IPS DF 19.7 (cell line): Measurements from ENCODE around the gene DSP.

Experiments
- DNase-seq: peaks from one replicate; pipeline ENCODE4 v3.0.0-alpha.2; 2013; ENCODE audit warnings: low read depth, low spot score

DSP gene, protein sequence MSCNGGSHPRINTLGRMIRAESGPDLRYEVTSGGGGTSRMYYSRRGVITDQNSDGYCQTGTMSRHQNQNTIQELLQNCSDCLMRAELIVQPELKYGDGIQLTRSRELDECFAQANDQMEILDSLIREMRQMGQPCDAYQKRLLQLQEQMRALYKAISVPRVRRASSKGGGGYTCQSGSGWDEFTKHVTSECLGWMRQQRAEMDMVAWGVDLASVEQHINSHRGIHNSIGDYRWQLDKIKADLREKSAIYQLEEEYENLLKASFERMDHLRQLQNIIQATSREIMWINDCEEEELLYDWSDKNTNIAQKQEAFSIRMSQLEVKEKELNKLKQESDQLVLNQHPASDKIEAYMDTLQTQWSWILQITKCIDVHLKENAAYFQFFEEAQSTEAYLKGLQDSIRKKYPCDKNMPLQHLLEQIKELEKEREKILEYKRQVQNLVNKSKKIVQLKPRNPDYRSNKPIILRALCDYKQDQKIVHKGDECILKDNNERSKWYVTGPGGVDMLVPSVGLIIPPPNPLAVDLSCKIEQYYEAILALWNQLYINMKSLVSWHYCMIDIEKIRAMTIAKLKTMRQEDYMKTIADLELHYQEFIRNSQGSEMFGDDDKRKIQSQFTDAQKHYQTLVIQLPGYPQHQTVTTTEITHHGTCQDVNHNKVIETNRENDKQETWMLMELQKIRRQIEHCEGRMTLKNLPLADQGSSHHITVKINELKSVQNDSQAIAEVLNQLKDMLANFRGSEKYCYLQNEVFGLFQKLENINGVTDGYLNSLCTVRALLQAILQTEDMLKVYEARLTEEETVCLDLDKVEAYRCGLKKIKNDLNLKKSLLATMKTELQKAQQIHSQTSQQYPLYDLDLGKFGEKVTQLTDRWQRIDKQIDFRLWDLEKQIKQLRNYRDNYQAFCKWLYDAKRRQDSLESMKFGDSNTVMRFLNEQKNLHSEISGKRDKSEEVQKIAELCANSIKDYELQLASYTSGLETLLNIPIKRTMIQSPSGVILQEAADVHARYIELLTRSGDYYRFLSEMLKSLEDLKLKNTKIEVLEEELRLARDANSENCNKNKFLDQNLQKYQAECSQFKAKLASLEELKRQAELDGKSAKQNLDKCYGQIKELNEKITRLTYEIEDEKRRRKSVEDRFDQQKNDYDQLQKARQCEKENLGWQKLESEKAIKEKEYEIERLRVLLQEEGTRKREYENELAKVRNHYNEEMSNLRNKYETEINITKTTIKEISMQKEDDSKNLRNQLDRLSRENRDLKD (N-terminal part only)

DNA sequence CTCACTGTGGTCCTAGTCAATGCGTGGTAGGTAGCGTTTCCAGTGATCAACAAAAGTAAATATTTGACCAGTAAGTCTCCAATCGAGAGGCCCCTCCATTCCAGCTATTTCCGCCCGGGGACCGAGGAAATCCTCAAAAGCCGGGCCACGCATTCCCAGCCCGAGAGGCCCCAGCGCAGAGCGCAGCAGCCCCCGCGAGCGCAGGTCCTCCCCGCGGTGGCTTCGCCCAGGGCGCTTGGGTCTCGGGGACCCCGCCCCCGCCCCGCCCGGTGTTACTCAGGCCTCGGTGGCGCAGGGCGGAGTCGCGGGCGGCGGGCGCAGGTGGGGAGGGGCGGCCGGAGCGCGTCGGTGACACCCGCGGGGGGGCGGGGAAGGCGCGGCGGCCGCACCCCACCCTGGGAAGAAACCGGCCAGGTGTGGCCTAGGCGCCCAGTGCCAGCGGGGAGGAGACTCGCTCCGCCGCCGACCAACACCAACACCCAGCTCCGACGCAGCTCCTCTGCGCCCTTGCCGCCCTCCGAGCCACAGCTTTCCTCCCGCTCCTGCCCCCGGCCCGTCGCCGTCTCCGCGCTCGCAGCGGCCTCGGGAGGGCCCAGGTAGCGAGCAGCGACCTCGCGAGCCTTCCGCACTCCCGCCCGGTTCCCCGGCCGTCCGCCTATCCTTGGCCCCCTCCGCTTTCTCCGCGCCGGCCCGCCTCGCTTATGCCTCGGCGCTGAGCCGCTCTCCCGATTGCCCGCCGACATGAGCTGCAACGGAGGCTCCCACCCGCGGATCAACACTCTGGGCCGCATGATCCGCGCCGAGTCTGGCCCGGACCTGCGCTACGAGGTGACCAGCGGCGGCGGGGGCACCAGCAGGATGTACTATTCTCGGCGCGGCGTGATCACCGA is at the start of gene DSP:
Gene DSP (plus strand): TSS at position 497 of the 890 bp plus-strand sequence. CDS start 245 bp downstream, at position 742.
- no peak for DNase-seq

DNA sequence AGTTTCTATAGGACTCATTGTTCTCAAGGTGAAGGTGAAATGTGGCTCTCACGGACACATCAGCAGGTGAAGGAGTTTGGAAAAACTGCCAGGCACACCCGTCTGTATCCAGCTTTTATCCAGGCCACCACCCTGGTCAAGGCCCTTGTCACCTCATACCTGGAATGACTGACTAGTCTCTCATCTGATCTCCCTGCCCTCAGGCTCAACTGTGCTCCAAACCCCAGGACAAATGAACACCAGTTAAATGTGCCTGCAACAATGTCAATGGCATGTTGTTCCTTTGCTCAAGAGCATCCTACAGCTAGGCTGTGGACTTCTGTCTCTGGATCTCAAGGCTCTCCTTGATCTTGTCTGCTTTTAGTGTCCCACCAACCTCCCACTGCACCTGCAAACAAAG is 47.6 kb upstream of the DSP start:
- no peak for DNase-seq

DNA sequence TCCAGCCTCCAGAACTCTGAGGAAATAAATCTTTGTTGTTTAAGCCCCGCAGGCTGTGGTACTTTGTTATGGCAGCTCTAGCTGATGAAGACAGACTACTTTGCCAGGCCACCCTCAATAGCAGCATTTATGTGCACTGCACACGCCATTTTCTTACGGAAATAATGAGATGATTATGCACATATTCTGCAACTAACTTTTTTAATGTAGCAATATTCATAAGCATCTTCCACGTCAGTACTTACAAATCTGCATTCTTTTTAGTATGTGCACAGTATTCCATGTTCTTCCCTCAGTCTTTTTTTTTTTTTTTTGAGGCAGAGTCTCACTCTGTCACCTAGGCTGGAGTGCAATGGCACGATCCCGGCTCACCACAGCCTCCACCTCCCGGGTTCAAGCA is 46.8 kb upstream of the DSP start:
- no peak for DNase-seq

DNA sequence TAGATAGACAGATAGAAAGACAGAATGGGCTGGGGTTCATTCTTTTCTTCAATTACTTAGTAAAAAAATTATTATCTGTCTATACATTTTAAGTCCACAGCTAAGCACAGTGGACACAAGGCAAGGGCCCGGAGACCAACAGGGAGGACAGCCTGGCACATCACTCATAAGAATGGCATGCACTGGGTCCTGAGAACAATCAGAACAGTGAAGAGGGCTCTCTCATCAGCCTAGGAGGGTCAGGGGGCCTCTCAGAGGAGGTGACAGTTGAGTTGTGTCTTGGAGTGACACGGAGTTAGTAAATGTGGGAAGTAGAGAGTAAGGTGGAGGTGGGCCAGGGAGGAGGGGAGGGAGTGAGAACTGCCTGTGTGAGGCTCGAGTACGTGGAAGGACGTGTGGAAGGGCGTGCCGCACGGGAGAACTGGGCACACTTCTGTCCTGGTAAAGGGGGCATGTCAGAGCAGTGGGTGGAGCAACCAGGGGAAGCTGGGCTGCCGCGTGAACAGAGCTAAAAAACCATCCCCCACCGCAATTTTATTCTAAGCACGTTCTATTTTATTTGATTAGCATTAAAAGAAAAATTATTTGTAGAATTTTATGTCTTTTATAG is 45.1 kb upstream of the DSP start:
- no peak for DNase-seq

DNA sequence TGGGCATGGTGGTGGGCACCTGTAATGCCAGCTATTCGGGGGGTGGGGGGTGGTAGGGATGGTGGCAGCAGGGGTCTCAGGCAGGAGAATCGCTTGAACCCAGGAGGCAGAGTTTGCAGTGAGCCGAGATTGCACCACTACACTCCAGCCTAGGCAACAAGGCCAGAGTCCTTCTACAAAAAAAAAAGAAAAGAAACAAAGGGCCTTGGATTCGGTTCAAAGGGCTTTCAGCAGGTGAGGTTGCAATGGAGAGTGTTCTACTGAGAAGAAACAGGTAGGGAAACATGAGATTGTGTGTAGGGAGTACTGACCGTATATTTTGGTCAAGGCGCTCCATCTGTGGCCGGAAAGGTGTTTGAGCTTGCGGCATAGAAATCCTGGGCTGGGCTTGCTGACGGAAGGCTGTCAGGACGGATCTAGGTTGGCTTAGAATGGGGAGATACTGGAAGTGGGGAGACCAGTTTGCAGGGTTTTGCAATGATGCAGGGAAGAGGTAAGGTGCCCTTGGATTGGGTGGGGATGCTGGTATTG is 40.7 kb upstream of the DSP start:
- no peak for DNase-seq

DNA sequence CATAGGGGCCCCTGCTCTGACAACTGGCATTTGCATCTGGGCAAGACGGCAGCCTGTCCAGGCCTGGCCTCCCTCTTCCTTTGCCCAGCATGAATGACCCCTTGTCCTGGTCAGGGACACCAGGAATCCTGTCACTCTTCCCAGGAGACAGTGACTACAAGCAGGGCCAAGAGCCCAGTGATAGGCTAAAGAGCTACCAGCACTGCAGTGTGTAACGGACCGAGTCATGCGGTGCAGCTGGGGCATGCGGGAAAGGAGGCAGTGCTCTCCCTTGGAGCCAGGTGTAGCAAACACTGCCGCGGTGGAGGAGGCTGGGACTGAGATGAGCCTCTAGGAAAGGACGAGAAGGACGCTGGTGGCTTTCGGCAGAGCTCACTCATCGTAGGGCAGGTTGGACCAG is 38.7 kb upstream of the DSP start:
- no peak for DNase-seq

DNA sequence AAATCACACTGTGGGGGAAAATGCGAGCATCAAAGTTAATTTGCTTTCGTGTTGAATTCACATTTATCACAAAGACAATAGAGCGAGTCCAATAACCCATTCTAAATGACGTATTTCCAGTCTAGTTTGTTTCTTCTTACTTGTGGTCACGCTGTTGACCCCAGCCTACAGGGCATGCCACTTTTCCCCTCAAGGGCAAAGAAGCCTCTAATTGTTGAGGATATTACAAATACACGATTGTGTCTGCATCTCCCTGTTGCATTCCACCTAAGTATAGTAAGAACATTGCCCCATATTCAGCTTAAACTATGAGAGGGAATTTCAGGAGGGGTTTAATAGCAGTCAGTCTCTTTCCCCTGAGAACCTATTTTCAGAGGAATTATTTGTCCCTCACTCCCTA is 37.4 kb upstream of the DSP start:
- no peak for DNase-seq

DNA sequence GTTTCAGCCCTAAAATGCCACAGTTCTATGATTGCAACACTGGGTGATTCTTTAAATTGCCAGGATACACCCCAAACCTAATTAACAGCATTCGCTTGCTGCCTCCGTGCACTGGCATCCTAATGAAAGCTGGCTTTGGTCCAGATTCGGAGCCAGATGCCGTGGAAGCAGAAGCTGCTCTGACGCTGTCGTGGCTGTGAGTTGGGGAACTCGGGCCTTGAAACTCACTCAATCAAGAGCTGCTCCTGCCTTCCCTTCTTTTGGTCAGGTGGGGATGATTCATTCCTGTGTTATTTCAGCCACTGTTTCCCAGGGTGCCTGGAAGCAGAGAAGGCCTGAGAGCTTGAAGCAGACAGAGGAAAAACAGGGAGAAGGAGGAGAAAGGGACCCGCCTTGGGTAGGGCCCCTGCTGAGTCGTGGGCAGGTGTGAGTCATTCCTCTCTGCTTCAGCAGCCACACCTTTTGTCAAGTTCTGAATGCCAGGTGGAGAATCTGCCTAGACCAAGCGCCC is 36.2 kb upstream of the DSP start:
- peak; percentile 85 for DNase-seq

DNA sequence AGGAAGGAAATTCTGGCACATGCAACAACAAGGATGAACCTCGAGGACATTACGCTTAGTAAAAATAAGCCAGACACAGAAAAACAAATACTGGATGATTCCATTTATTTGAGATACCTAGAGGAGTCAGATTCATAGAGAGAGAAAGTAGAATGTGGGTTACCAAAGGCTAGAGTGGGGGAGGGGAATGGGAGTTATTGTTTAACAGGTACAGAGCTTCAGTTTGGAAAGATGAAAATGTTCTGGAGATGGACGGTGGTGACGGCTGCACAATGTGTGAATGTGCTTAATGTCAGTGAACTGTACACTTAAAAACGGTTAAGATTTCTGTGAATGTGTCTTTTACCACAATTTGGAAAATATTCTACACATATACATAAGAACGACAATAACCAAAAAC is 33.9 kb upstream of the DSP start:
- no peak for DNase-seq

DNA sequence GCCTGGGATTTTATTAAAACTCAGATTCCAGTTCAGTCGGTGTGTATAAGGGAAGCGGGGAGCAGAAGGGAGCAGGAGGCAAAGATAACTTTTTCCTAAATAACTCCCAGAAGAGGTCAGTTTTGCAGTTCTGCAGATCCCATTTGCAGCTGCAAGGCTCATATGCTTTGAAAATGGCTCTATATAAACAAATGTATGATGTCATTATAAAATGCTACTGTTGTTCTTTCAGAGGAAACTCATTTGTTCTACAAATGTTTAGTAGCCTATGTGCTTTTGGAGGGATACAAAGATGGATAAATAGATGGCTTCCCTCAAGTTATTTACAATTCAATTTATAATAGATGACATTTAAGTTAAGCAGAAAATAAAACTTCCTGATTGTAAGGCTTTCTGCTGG is 29.2 kb upstream of the DSP start:
- DNase-seq = no peak

DNA sequence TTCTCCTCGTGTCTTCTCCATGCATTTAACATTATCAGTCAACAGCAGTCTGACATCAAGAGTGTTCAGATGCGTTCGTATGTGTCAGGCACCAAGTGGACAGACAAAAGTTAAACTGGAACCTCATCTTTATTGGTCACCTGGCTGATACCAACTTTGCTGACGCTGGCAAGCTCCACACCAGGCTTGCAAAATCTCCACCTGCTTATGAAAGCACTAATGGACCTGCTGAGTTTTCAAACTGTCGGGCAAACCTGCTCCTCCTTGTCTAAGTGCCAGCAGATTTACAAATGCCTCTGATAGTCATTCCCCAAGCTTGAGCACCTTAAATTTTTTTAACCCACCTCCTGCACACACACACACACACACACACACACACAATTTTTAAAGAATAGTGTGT is 27.9 kb upstream of the DSP start:
- no peak for DNase-seq

DNA sequence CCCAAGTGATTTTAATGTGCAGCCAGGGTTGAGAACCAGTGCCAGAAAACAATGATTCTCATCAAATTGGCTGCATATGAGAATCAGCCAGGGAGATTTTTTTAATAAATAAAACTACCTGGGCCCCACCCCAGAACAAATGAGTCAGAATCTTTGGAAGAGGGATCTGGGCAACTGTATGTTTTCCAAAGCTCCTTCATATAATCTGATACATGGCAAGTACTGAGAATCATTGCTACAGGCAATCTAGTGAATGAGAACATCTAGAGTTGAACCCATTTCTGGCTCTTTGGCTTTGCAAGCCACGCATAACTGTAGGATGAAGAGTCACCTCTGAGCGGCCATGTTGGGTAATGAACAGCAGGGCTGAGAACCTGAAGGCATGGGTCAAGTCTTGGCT is 26.1 kb upstream of the DSP start:
- no peak for DNase-seq

DNA sequence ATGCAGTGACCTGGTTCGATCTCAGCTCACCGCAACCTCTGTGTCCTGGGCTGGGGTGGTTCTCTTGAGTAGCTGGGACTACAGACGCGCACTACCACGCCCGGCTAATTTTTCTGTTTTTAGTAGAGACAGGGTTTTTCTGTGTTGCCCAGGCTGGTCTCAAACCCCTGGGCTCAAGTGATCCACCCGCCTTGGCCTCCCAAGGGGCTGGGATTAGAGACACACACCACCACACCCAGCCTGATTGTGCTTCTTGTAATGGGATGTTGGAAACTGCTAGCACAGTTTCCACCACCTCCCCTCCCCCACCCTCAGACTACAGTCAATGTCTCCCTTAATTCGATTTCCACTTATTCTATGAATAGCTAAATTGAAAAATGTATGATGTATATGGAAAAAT is 22.6 kb upstream of the DSP start:
- no peak for DNase-seq

DNA sequence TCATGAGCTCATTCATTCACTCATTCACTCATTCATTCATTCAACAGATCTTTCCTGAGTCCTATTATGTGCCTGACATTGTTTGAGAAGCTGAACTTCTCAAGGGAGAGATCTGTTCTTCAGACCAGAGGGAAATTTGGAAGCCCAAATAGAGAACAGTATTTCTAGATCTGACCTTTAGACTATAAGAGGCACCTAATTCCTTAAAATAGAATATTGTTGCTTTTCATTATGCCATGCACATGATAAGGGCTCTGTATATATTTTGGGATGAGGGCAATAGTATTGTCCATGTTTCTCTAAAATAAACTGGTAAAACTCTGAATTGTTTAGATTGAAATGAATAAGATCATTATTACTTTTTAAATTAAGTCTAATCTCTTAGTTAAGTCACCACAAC is 18.6 kb upstream of the DSP start:
- DNase-seq = no peak

DNA sequence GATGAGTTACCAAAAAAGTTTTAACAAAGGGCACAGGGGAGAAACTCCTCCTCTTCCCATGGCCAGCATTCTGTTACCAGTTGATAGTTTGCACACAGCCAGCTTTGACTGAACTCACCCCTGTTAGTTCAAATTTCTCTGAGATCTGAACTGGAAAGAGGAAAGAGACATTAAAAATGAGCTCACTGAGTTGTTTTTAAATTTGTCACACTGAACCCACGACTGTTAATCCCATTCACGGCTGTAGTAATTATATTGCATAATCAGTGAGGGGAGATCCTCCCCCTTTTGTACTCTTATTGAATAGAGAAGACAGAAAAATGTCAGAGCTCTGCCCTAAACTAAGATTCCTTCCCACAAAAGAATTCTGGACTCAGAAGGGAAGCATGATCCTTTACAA is 17.5 kb upstream of the DSP start:
- DNase-seq = no peak

DNA sequence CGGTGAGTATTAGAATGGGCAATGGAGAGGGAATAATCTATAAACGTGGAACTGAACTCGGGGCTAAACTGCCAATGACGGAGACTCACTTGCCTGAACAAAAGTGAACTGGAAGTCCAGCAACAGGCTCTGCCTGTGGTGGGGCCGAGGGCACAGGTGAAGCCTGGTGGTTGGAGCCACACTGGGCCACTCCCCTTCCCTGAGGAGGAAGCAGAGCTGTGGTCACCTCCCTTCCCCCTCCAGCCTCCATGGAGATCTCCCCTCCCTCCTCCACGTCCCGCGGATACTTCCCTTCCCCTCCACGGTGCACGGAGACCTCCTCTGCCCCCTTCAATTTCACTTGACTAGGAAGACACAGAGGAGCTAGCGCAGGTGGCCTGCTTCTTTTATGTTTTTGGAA is 14.7 kb upstream of the DSP start:
- DNase-seq = no peak

DNA sequence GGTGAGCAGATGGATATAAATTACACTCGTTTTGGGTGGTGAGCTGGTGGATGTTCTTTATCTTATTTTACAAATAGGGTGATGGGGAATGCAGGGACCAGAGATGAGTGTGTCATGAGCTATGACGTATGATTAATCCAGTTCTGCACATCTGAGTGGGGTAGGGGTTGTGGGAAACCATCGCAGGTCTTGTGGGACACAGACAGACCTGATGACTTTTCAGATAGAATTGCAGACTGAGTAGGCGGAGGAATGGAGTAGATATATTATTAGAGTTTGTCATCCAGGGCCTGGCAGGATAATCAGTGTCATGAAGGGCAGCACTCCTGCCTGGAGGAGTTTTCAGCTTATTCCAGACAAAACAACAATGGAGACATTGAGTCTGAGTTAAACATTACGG is 12.9 kb upstream of the DSP start:
- DNase-seq = no peak

DNA sequence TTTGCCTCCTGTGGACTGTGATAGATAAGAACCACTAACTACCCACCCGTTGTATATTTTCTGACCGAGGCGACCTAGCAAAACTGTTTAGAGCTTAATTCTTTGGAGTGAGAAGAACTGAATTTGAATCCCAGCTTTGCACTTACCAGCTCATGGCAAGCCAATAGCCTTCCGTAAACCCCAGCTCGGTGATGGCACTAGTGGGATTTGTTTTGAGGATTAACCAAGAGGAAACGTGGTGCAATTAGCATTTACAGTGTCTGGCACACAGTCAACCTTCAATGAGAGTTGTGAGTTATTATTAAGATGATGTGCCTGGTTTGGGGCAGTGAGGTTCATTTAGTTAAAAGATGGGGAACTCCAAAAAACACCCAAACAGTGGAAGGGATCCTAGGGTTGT is 12.3 kb upstream of the DSP start:
- DNase-seq = no peak

DNA sequence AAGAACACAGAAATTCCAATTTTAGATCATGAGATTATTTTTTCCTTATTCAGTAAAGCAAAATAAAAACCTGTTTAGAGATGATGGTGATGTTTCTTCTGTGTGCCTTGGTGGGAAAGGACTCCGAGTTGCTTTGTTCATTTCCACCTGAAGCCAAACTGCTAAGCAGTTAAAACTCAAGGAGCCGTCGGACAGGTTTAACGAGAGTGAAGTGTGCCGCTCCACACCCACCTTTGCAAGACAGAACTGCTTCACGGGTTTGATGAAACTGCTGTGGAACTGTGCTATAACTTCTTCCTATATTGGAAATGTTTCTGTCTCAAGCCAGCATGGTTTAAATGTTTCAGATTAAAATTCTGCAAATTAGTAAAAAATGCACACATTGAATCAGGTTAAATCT is 9.2 kb upstream of the DSP start:
- no peak for DNase-seq

DNA sequence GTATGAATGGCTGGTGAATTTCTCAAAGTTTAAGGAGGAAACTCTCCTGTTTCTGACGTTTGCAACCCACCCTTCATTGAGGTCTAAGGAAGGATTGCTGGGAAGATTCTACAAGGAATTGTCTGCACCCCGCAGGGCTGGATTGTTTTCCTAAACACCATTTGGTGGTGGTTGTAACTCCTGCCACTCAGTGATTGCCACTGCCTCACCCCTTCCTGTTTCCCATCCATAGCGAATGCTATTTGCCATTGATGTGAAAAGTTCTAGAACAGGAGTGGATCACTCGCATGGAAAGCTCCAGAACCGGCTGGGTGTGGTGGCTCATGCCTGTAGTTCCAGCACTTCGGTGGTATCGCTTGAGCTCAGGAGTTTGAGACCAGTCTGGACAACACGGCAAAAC is 8.7 kb upstream of the DSP start:
- no peak for DNase-seq
